Activated CD8-positive, alpha-beta memory T cell treated with anti-CD3 and anti-CD28 coated beads, Interleukin-2, amount 50 U/mL, for 48 hours (primary cell): ENCODE results near the gene FAM89B.

Experiments used
- DNase-seq: peaks from one replicate; pipeline ENCODE4 v3.0.0-alpha.2; 2020

The FAM89B gene

GRCh38 chr11:65591939-65592857, 19.9 kb downstream of the FAM89B start:
- DNase-seq = no peak

GRCh38 chr11:65592858-65593517, 20.6 kb downstream of the FAM89B start:
- no peak for DNase-seq

DNA sequence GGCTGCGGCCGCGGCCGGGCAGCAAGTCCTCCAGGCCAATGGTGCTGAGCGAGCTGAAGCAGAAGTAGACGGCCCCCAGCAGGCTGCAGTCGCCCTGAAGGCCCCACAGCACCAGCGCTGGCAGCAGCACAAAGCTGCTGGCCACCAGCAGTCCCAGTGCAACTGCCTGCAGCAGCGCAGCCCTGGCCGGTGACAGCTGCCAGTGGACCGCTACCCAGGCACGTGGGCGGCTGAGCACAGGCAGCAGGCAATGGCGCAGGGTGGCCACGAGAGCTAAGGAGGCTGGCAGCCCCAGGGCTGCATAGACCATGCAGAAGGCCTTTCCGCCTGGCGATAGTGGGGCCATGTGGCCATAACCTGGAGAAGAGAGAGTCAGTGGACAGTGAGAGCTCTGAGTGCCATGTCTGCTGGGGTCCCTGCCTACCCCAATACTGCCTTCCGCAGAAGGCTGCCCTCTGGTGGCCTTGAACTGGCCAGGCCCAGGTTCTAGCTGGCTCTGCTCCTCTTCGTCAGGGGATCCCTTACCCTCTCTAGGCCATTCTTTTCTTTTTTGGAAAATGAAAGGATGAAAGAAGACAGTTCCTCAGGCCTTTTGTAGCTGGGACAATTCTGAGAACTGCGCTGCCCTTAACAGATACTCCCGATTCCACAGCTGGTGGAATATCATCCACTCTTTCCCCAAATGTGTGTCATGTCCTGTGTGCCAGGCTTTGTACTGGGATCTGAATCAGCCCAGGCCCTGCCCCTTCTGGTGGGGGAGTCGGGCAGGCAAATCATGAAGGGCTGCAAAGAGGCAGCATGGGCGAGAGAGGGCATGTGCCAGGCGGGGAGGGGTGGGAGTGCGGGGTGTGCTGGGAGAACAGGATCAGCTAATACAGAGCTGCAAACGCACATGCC, 21.4 kb downstream of the FAM89B start:
- no peak for DNase-seq

DNA sequence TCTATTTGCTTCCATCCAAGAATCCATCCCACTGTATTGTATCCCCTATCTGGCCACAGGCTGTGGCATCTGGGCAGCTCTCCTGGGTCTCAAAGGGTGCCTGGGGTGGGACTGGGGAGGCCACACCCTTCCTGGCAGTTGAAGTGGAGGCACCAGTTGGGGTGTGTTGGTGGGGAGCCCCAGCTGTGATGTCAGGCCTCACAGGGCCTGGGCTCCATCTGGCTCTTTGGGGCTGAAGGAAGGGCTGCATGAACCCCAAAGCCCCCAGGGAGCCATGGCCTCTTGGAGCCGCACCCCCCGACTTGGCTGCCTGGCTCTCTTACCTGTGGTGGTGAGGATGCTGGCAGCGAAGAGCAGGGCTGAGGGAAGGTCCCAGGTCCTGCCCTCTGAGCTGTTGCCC, 22.8 kb downstream of the FAM89B start:
- DNase-seq = no peak

DNA sequence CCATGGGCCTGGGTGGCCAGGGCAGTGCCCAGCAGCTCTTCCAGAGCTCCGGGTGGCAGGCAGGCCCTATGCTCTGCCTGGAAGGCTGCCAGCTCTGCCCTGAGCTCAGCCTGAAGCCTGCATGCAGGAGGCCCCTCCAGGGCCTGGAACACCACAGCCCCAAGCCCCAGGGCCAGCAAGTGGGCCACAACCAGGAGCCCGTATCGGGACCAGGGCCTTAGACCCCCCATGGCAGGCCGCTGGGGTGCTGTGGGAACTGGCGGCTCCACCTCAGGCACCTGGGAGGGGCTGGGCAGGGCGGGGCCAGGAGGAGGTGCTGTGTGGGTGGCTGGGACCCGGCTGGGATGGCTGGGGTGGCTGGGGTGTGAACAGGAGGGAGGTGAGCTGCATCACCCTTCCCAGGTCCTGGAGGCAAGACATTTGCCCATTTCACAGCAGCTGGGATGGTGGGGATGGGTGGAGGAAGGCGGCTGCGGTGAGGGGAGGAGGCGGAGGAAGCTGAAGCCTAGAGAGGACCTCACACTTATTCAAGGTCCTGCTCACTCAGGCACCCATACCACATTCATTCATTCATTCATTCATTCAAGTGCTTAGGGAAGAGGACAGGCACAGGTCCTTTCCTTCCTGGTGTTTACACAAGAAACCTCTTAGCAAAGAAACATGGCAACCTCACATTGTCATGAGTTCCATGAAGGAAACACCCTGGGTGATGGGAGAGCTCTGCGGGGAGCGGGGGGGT, 23.4 kb downstream of the FAM89B start, which contains the start of gene KCNK7:
Gene KCNK7 (minus strand): TSS at position 258 of the 739 bp plus-strand sequence. CDS start 28 bp downstream, at position 230.
- DNase-seq = no peak

DNA sequence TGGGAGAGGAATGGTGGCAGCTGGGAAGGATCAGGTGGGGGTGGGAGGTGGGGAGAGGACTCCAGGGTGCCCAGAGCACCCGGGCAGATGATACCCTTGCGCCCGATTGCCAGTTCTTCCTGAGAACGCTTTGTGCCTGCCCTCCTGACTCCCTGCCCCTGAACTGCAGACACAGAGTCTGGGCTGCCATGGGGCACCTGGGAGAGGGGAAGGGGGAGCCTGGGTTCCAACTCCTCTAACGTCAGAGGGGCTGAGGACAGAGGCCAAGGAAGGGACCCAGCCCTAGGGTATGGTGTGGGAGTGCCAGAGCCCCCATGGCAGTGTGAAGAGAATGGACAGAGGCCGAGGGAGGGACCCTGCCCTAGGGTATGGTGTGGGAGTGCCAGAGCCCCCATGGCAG, 24.2 kb downstream of the FAM89B start:
- no peak for DNase-seq

GRCh38 chr11:65598258-65598699, 25.9 kb downstream of the FAM89B start:
- no peak for DNase-seq

DNA sequence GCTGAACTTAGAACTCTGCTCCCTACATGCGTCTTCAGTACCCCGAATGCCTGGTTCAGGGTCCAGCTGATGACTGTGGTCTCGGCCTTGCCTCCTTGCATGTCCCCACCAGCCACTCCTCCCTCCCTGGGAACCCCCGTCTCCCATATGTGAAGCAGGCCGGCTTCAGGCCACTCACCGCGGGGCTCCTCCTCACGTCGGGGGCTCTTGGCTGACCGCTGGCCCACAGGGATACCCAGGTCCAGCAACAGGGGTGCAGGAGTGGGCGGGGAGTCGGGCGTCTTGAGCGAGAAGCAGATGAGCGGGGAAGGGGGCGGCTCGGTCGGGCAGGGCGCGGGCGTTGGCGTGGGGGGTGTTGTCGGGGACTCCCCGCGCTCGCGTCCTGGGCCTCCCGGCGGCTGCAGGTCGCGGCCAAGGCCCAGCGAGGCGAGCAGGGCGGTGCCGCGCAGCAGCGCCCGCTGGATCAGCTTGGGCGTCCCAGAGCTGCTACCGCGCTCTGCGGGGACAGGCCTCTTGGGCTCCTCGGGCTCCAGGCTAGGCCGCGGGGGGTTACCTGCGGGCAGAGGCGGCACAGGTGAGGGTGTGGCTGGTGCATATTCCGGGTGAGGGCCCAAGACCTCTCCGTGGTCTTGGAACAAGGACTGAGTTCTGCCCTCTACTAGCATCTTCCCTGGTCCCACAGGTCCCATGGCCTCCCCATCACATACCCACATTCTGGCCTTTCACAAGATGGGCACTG, 27.0 kb downstream of the FAM89B start:
- no peak for DNase-seq

GRCh38 chr11:65599955-65600246, 27.6 kb downstream of the FAM89B start:
- DNase-seq = no peak

GRCh38 chr11:65604258-65604657, 31.9 kb downstream of the FAM89B start:
- no peak for DNase-seq

GRCh38 chr11:65606876-65607613, 34.7 kb downstream of the FAM89B start:
- no peak for DNase-seq

DNA sequence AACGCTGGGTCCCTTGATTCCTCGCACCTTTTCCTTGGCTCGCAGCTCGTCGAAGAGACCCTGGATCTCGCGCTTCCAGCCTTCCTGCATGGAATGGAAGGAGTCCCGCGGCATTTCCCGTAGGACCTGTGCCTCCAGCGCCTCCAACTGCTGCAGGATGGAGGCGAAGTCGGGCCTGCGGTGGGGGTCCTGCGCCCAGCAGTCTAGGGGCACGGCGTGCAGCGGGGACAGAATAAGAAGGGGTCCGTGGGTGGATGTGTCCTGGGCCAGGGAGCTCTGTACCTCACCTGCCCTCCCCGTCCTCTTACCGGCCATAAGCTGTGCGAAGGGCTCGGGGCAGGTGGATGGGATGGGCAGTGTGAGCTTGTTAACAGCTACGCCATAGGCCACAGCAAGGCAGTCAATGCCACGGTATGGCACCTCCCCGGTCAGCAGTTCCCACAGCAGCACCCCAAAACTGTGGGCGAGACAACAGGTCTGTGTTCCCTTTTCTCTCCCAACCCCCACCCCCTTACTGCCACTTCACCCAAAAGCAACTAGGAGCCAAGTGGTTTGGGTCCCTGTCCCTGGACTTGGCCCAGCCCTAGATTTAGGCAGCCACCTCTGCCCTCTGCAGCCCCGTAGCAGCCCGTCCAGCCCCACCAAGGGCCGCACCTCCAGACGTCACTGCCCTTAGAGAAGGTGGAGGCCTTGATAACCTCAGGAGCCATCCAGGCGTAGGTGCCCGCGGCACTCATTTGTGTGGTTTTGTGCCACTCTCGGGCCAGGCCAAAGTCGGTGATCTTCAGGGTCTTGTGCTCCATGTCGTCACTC, 35.5 kb downstream of the FAM89B start:
- no peak for DNase-seq

- DNase-seq = no peak
These were observed 36.9 kb downstream of the FAM89B start for GRCh38 chr11:65609229-65609628.

DNA sequence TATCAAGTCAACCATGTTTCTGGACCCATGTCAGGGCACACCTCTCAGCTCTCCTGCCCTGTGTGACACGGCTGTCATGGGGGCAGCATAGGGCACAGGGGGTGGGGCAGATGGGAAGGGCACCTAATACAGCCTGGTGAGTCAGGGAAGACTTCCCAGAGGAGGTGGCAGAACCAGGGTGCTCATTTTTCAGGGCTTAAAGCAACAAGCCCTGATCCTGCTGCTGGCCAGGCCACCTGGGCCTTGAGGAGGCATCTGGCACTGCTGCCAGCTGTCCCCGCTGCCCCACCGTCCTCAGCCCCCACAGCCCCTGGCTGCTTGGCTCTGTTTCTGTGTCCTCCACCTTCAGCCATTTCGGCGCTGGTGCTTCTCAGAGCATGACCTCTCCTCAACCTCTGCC, 37.3 kb downstream of the FAM89B start:
- DNase-seq = no peak

DNA sequence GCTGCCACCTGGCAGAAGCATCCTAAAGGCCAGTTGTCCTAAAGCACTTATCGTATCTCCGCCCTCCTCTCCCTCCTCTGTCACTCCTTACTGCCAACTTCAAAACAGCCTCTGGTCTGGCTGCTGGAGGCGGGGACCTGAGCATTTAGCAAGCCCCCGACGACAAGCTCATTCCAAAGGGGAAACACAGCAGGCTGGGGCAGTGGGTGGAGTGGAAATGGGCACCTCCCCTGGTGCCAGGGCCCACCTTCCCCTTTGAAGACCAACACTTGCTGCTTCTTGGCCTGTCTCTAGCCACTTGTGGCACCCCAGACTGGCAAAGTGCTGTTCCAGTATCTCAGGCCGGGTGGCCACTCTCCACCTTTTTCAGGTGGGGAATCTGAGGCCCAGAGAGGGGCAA, 38.1 kb downstream of the FAM89B start:
- DNase-seq = no peak

- no peak for DNase-seq
These were observed 38.9 kb downstream of the FAM89B start for GRCh38 chr11:65611028-65611757.

GRCh38 chr11:65611758-65612603, 39.6 kb downstream of the FAM89B start:
- no peak for DNase-seq

DNA sequence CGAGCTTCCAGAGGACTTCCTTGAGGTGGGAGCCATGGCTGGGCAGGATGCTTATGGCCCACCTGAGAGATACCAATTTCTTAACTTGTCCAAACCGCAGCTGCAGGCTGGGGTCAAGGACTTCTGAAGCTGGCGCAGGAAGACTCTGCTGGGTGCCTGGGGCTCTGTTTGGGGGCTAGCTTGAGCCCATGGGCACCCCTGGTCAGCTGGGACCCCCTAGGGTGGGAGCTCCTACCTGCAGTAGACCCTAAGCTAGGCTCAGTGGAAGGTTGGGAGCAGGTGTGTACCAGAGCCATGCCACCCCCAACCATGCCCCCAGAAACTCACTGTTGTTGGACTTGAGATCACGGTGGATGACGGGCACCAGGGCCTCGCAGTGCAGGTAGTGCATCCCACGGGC, 40.4 kb downstream of the FAM89B start:
- no peak for DNase-seq
